Sigmoid colon (tissue), 7 donors: ENCODE data around the gene IL17C. TPM values are rescaled to one million over a fixed set of nuclear protein-coding genes. Genes with fewer than 3 reads are reported as not detected.

ENCODE experiments used
- DNase-seq: peaks from one replicate; pipeline ENCODE4 v3.0.0-alpha.2; 2019
- H3K27ac ChIP-seq, 4 donors: fragments of 200-600 bp; sonication (generic); one replicate each; pipeline ENCODE4 v1.5.1; 2016 to 2019; ENCODE audit warnings: mild to moderate bottlenecking in 1 of 4
- H3K27me3 ChIP-seq, 3 donors: fragments of 200-600 bp; sonication (generic); one replicate each; pipeline ENCODE4 v1.5.1; 2019; ENCODE audit warnings: mild to moderate bottlenecking in 1 of 3
- H3K36me3 ChIP-seq, 4 donors: fragments of 200-600 bp; sonication (generic); one replicate each; pipeline ENCODE4 v1.5.1; 2016 to 2019
- H3K4me1 ChIP-seq, 4 donors: fragments of 200-600 bp; sonication (generic); one replicate each; pipeline ENCODE4 v1.5.1; 2017 to 2019
- H3K4me3 ChIP-seq, 4 donors: fragments of 200-600 bp; sonication (generic); one replicate each; pipeline ENCODE4 v1.5.1; 2017 to 2019; ENCODE audit warnings: mild to moderate bottlenecking in 2 of 4, moderate library complexity in 1 of 4
- H3K9me3 ChIP-seq, 4 donors: fragments of 200-600 bp in 3 of 4; sonication (generic) in 3 of 4; one replicate each; pipeline versions ENCODE4 v1.5.1 to v1.6.1; 2013 to 2019
- EP300 ChIP-seq, 4 donors: sonication (generic); formaldehyde crosslinking; IDR thresholded peaks; one replicate each; pipeline ENCODE4 v1.6.1; 2017; ENCODE audit warnings: antibody characterized with exemption in 4 of 4
- POLR2A ChIP-seq, 2 donors: fragments of 450-650 bp; IDR thresholded peaks; one replicate each; pipeline ENCODE4 v1.6.1; 2016; ENCODE audit warnings: antibody characterized with exemption in 2 of 2, mild to moderate bottlenecking in 2 of 2, moderate library complexity in 2 of 2
- POLR2AphosphoS5 ChIP-seq, 4 donors: sonication (generic); formaldehyde crosslinking; IDR thresholded peaks; one replicate each; pipeline ENCODE4 v1.6.1; 2017; ENCODE audit warnings: antibody characterized with exemption in 4 of 4
- WGBS, 2 donors: extraction: QIAGEN DNeasy Blood & Tissue Kit; methylation state at CpG; one replicate each; pipeline ENCODE4 v1.1.7; 2013; 5-methylcytosine and 5-hydroxymethylcytosine counted together
- intact Hi-C: fragments of 100-400 bp; cut with DNase I; formaldehyde crosslinking; loops from one replicate; pipeline ENCODE4 v1.15.1; 2023
- polyA plus RNA-seq, 3 donors: library from polyadenylated mRNA; stranded (reverse); fragments of 200-250 nt; gene quantifications; one replicate each; pipeline ENCODE4 v1.2.3, GENCODE V29; 2013
- total RNA-seq, 4 donors: library from RNA; depleted of rRNA; stranded (reverse); fragments of >200 nt; gene quantifications; one replicate each; pipeline ENCODE4 v1.1.0, GENCODE V29; 2016
- TF ChIP-seq, protein P1 (sequence below), 4 experiments: fragments of 450-650 bp in 3 of 4; fragments of 200-600 bp in 1 of 4; IDR thresholded peaks; one replicate each; pipeline ENCODE4 v1.5.1; 2016 to 2019; ENCODE audit warnings: antibody characterized with exemption in 4 of 4, mild to moderate bottlenecking in 3 of 4, moderate library complexity in 2 of 4
- donor health status: healthy with polysubstance abuse.
- donor health status: Bipolar disorder and iron deficiency.
- donor health status: healthy.

Gene IL17C
- total and polyA plus RNA-seq, 7 donors = 0.96 TPM; not detected in 6

DNA sequence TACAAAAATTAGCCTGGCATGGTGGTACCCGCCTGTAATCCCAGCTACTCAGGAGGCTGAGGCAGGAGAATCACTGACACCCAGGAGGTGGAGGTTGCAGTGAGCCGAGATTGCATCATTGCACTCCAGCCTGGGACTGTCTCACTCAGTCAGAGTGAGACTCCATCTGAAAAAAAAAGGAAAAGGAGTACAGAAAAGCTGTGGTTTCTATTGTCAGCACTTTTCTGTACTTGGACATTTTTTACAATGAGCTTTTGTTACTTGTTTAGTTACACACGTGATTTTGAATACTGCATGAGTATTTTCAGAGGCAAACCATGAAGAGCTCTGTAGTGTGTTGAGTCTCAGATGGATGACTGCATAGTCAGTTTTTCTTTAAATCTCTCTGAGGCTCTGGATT is 41.9 kb upstream of the IL17C start:
- TF ChIP-seq EP300 (IDR thresholded peaks at IDR 0.05) (no peak), POLR2A (IDR thresholded peaks at IDR 0.05) (no peak), POLR2AphosphoS5 (IDR thresholded peaks at IDR 0.05) (no peak)
- TF ChIP-seq, protein P1, sequence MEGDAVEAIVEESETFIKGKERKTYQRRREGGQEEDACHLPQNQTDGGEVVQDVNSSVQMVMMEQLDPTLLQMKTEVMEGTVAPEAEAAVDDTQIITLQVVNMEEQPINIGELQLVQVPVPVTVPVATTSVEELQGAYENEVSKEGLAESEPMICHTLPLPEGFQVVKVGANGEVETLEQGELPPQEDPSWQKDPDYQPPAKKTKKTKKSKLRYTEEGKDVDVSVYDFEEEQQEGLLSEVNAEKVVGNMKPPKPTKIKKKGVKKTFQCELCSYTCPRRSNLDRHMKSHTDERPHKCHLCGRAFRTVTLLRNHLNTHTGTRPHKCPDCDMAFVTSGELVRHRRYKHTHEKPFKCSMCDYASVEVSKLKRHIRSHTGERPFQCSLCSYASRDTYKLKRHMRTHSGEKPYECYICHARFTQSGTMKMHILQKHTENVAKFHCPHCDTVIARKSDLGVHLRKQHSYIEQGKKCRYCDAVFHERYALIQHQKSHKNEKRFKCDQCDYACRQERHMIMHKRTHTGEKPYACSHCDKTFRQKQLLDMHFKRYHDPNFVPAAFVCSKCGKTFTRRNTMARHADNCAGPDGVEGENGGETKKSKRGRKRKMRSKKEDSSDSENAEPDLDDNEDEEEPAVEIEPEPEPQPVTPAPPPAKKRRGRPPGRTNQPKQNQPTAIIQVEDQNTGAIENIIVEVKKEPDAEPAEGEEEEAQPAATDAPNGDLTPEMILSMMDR (IDR thresholded peaks at IDR 0.05) = no peak
- no peak for DNase-seq
- peaks cover 0 to 5% (median 0%) of the 10 kb centered on the region in 4 donors for H3K4me1 ChIP-seq
- WGBS, 2 donors = 83 to 85% methylated on average over 3 of the region's 3 CpGs
- H3K4me3 ChIP-seq = no peak overlapping the region
- H3K27ac ChIP-seq = no peak overlapping the region
- H3K9me3 ChIP-seq = no peaks in the 10 kb centered on the region
- H3K36me3 ChIP-seq = peaks cover 0 to 47% (median 33%) of the 10 kb centered on the region in 4 donors
- intact Hi-C loops = no loop called here
- H3K27me3 ChIP-seq = no peaks in the 10 kb centered on the region

DNA sequence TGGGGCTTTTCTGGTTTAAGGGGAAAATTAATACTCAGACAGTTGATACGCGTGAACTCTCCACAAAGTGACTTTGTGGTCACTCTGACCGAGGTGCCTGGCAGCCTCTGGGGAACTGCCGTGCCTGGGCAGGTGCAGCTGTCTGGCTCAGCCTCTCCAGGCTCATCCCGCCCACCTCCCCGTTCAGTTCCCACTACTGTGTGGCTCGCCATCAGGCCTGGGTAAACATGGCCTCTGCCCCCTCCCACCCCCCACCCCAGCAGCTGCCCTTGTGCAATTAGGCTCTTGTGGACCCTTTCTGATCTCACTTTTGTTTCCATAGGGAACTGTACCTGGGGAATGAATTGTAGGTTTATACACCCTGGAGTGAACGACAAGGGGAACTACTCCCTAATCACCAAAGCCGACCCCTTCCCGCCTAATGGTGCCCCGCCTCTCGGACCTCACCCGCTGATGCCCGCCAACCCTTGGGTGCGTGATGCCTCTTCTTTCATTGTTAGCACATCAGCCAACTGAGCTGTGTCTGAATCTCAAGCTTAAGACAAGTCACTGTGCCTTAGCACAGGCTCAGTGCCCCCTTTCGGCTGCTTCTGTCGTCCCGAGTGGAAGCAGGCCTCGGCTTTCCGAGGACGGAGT is 40.4 kb upstream of the IL17C start:
- 81 to 84% methylated on average over 21 of the region's 21 CpGs for WGBS, 2 donors
- H3K36me3 ChIP-seq = peaks cover 0 to 62% (median 39%) of the 10 kb centered on the region in 4 donors
- TF ChIP-seq POLR2AphosphoS5 (IDR thresholded peaks at IDR 0.05) (no peak), EP300 (IDR thresholded peaks at IDR 0.05) (no peak), POLR2A (IDR thresholded peaks at IDR 0.05) (no peak)
- TF ChIP-seq, protein P1 (IDR thresholded peaks at IDR 0.05) = no peak

DNA sequence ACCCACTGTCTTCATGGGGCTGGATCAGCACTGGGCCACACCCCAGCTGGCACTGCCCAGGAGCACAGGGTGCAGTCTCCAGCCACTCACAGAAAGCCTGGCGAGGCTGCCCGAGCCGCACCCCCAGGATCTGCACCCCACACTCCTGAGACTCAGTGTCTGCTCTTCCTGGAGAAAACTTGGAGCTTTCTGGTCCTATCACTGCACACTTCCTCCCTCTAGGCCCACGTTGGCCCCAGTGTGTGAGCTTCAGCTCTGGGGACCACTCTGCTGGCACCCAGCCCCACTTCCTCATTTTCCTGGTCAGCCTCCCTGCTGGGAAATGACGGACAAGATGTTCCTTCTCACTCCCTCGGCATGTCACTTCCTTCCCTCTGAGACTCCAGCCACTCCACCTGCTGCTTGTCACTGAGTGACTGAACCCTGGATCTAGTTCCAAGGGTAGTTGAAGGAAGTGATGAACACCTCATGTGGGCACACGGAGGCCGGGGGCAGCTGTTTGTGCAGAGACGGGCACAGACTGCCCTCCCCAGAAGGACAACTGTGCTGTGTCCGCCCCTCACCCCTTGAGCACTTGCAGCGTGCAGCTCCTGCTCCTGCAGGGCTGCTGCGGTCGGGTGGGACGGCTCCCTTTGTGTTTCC is 39.2 kb upstream of the IL17C start:
- 83 to 87% methylated on average over 14 of the region's 14 CpGs for WGBS, 2 donors
- intact Hi-C loops = no loop called here
- Histone ChIP-seq H3K9me3 (no peaks in the 10 kb centered on the region), H3K4me1 (peaks cover 0 to 5% (median 0%) of the 10 kb centered on the region in 4 donors), H3K27me3 (no peaks in the 10 kb centered on the region), H3K4me3 (no peak overlapping the region), H3K27ac (peak overlapping the region; percentile 29 to 55 (median 44)), H3K36me3 (peaks cover 0 to 61% (median 35%) of the 10 kb centered on the region in 4 donors)
- peak; percentile 88 for DNase-seq
- TF ChIP-seq POLR2A (IDR thresholded peaks at IDR 0.05) = no peak
- peak in 3 of 4 donors; percentile 33 to 68 (median 33) for TF ChIP-seq EP300 (IDR thresholded peaks at IDR 0.05)
- peak in 2 of 4 donors; percentile 57 to 71 for TF ChIP-seq POLR2AphosphoS5 (IDR thresholded peaks at IDR 0.05)
- TF ChIP-seq, protein P1 (IDR thresholded peaks at IDR 0.05) = no peak

More for the DNA sequence above, 40.4 kb upstream of the IL17C start:
- intact Hi-C loops = no loop called here
- Histone ChIP-seq H3K4me1 (peaks cover 0 to 5% (median 0%) of the 10 kb centered on the region in 4 donors), H3K27me3 (no peaks in the 10 kb centered on the region), H3K27ac (peak overlapping the region in 2 of 4 donors; percentile 28 to 45), H3K9me3 (no peaks in the 10 kb centered on the region), H3K4me3 (no peak overlapping the region)
- DNase-seq = no peak

DNA sequence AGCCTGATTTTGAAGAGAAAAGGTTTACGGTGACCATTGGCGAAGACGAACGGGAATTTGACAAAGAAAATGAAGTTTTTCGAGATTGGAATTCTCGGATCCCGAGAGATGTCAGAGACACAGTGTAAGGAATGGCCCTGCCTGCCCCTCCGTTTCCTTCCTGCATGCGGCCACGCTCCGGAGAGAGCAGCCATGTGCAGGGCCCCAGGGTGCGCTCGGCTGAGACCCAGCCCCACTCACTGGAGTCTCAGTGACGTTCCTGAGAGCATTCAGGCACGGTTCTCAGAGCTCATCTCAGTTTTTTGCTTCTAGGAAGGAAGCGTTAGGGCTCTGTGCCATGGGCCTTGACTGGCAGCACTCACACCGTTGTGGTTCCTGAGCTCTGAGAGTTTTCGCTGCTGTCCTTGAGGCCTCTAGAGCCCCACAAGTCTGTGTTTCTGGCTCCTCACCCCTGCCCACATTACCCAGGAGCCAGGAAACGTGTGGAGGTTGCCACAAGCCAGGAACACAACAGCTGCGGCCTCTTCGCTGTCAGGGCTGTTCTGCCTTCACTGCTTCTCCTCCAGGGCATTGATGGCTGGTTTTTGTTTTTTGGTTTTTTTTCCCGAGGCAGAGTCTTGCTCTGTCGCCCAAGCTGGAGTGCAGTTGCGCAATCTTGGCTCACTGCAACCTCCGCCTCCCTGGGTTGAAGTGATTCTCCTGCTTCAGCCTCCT is 38.4 kb upstream of the IL17C start:
- DNase-seq = peak; percentile 77
- Histone ChIP-seq H3K9me3 (no peaks in the 10 kb centered on the region), H3K4me1 (peaks cover 0 to 5% (median 0%) of the 10 kb centered on the region in 4 donors), H3K27ac (peak overlapping the region; percentile 29 to 55 (median 40)), H3K27me3 (no peaks in the 10 kb centered on the region), H3K36me3 (peaks cover 6 to 67% (median 35%) of the 10 kb centered on the region in 4 donors), H3K4me3 (no peak overlapping the region)
- 89 to 92% methylated on average over 25 of the region's 25 CpGs for WGBS, 2 donors
- TF ChIP-seq POLR2A (IDR thresholded peaks at IDR 0.05) = no peak
- TF ChIP-seq, protein P1 (IDR thresholded peaks at IDR 0.05) = no peak
- TF ChIP-seq EP300 (IDR thresholded peaks at IDR 0.05) = no peak
- TF ChIP-seq POLR2AphosphoS5 (IDR thresholded peaks at IDR 0.05) = no peak
- intact Hi-C loops = no loop called here
